H4 (cell line): ENCODE measurements around the gene ANKRD10. TPM values are rescaled to one million over a fixed set of nuclear protein-coding genes. Genes with fewer than 3 reads are reported as not detected.

Experiments used
- DNase-seq: peaks from one replicate; pipeline ENCODE4 v3.0.0-alpha.2; 2015; ENCODE audit warnings: low spot score
- total RNA-seq: library from RNA; depleted of rRNA; stranded (reverse); fragments of >200 nt; shearing (Covaris generic); gene quantifications from 2 replicates; pipeline ENCODE4 v1.2.3, GENCODE V29; 2014

ANKRD10 gene
- total RNA-seq, 1 experiment from 2014 or later: 45.6 TPM

GRCh38 chr13:110944968-110945927 is 30.4 kb upstream of the ANKRD10 start:
- DNase-seq: no peak

GRCh38 chr13:110944121-110944967 is 29.5 kb upstream of the ANKRD10 start:
- DNase-seq: peak; percentile 44

GRCh38 chr13:110942248-110942981 is 27.5 kb upstream of the ANKRD10 start:
- DNase-seq: no peak

GRCh38 chr13:110938662-110939421 is 24.0 kb upstream of the ANKRD10 start:
- no peak for DNase-seq

GRCh38 chr13:110937511-110938285 is 22.8 kb upstream of the ANKRD10 start:
- no peak for DNase-seq

- no peak for DNase-seq
These were observed 21.6 kb upstream of the ANKRD10 start for GRCh38 chr13:110936519-110936918.

GRCh38 chr13:110932588-110932987 is 17.7 kb upstream of the ANKRD10 start:
- no peak for DNase-seq

GRCh38 chr13:110929104-110929777 is 14.4 kb upstream of the ANKRD10 start:
- no peak for DNase-seq

GRCh38 chr13:110925023-110925612 is 10.2 kb upstream of the ANKRD10 start:
- no peak for DNase-seq

GRCh38 chr13:110924639-110924934 is 9.7 kb upstream of the ANKRD10 start:
- DNase-seq: no peak

- no peak for DNase-seq
These were observed 9.1 kb upstream of the ANKRD10 start for GRCh38 chr13:110923777-110924638.

GRCh38 chr13:110923086-110923485 is 8.2 kb upstream of the ANKRD10 start:
- DNase-seq: no peak

- DNase-seq: no peak
These were observed 7.6 kb upstream of the ANKRD10 start for GRCh38 chr13:110922506-110922905.

GRCh38 chr13:110921695-110922094 is 6.8 kb upstream of the ANKRD10 start:
- no peak for DNase-seq

GRCh38 chr13:110921209-110921608 is 6.3 kb upstream of the ANKRD10 start:
- DNase-seq: no peak

GRCh38 chr13:110920038-110920437 is 5.2 kb upstream of the ANKRD10 start:
- no peak for DNase-seq

- DNase-seq: peak; percentile 50
These were observed 1.7 kb upstream of the ANKRD10 start for GRCh38 chr13:110916301-110917142.

- no peak for DNase-seq
These were observed 971 bp upstream of the ANKRD10 start for GRCh38 chr13:110915874-110916206.
